ENCODE data around the gene FGF12. TPM values are rescaled to one million over a fixed set of nuclear protein-coding genes. Genes with fewer than 3 reads are reported as not detected.

The FGF12 gene
- total RNA-seq, 2 donors from 2014 or later, result not detected

DNA sequence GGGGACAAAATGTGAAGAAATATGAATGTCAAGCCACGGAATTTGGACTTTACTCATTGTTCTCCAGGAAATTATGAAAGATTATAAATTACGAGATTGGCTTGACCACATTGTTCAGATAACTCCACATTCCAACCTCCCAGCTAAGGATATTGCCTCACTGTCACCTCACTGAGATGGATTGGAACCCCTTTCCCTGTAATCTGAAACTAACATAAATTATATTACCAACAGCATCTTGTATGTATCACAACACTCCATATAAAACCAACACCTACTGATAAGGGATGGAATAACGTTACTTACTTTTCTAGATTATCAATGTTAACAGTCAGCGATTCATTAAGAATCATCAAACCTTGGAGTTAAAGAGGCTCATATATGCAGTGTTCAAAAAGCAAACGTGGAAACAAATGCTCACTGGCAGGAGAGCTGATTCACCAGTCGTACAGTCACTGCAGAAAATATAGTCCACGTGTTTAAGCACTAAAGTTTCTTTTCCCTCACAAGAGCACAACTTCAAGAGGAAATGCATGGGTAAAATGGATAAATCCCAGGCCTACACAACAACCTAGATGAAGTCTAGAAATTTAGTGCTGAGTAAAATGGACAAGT lies 451.5 kb downstream of the FGF12 start:
- Mint-ChIP-seq H3K4me1 (ENCODE audit: low read depth in 2 of 2) (no peaks in the 10 kb centered on the region), H3K27me3 (no peaks in the 10 kb centered on the region), H3K36me3 (no peaks in the 10 kb centered on the region), H3K27ac (no peak overlapping the region), H3K4me3 (no peak overlapping the region), H3K9me3 (peaks cover 10% of the 10 kb centered on the region)
- DNase-seq (ENCODE audit: low spot score) (no peak), ATAC-seq (no peak)

DNA sequence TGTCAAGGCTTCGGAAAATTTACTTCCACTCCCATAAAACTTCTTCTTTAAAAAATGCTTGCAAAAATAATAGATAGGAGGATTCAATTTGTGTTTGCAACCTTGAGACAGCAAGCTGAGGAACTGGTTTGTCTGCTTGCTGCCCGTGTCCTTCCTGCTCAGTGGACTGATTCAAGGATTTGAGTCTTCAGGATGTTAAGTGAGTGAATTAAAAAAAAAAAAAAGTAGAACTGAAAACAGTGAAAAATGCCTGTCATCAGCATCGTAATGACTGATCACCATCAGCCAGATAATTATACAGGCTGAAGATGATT lies 453.7 kb downstream of the FGF12 start:
- Mint-ChIP-seq H3K27me3 (no peaks in the 10 kb centered on the region), H3K36me3 (no peaks in the 10 kb centered on the region), H3K4me1 (ENCODE audit: low read depth in 2 of 2) (no peaks in the 10 kb centered on the region), H3K4me3 (no peak overlapping the region), H3K27ac (no peak overlapping the region), H3K9me3 (peaks cover 10% of the 10 kb centered on the region)
- ATAC-seq (no peak), DNase-seq (ENCODE audit: low spot score) (no peak)

DNA sequence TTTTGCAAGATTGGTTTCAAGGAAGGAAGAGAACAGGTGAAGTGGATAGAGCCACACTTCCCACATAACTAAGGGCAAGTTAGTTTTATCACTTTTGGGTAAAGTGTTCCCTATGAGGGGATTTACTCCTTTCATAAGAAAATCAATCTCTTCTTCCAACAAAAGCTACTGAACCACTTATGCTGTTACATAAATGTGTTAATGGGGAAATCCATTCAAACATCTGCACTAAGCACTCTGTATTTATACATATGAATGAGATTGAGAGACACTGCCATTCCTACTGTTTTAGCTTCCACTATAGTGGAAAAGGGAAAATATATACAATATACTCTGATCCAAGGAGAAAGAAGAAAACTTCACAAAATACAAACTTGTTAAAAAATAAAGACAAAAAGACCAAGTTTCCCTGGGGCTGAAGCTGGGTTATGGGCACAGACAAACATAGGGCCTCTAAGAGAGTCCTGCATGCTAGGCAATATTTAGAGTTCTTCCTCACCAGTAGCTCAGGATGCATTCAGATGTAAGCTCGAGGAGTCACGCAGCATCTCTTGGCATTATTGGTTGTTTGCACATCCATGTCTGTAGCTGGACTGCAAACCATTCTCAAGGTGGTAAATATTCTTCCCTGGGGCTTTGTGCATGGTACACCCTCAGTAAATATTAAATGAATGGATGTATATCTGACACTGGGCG lies 454.2 kb downstream of the FGF12 start:
- H3K27ac Mint-ChIP-seq, result no peak overlapping the region
- no peaks in the 10 kb centered on the region for H3K27me3 Mint-ChIP-seq
- DNase-seq (ENCODE audit: low spot score) (no peak), ATAC-seq (no peak)
- no peaks in the 10 kb centered on the region for H3K4me1 Mint-ChIP-seq (ENCODE audit: low read depth in 2 of 2)
- H3K4me3 Mint-ChIP-seq, result no peak overlapping the region
- peaks cover 13% of the 10 kb centered on the region for H3K9me3 Mint-ChIP-seq
- H3K36me3 Mint-ChIP-seq, result no peaks in the 10 kb centered on the region

DNA sequence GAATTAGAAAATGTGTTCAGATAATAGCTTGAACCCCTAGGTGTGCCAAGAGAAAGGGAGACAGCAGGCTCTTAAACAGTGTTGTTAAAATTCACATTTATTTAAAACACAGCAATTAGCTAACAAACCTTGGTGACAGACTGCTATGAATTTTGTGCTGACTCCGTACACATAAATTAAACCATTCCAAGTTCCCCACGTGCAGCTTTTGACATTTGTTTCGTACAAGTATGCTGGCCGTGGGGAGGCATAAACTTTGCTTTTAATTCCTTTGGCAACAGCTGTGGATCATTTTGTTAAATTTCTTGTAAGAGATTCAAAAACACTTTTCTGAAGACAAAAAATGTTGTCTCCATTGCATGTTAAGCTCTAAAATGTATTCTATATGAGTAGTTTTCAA lies 465.3 kb downstream of the FGF12 start:
- H3K4me3 Mint-ChIP-seq, result no peak overlapping the region
- ATAC-seq (no peak), DNase-seq (ENCODE audit: low spot score) (no peak)
- H3K27ac Mint-ChIP-seq, result no peak overlapping the region
- no peaks in the 10 kb centered on the region for H3K27me3 Mint-ChIP-seq
- no peaks in the 10 kb centered on the region for H3K4me1 Mint-ChIP-seq (ENCODE audit: low read depth in 2 of 2)
- H3K9me3 Mint-ChIP-seq, result peaks cover 12% of the 10 kb centered on the region
- no peaks in the 10 kb centered on the region for H3K36me3 Mint-ChIP-seq

DNA sequence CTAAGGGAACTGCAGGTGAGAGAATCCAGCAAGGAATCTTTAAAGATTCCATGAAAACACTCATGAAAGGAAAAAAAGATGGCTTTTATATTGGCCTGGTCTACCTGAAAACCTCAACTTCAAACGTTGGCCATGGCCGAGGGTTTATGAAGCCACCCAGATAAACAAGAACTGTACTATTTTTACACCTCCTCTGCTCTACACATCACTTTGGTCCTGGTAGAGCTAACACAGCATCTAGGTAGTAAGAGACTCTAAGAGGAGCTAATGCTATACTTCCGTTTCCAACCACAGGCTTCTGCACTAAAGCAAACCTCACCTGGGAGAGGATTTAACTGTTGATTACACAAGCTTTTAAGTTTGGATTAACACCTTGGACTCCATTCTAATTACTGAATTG lies 466.2 kb downstream of the FGF12 start:
- no peak for ATAC-seq

DNA sequence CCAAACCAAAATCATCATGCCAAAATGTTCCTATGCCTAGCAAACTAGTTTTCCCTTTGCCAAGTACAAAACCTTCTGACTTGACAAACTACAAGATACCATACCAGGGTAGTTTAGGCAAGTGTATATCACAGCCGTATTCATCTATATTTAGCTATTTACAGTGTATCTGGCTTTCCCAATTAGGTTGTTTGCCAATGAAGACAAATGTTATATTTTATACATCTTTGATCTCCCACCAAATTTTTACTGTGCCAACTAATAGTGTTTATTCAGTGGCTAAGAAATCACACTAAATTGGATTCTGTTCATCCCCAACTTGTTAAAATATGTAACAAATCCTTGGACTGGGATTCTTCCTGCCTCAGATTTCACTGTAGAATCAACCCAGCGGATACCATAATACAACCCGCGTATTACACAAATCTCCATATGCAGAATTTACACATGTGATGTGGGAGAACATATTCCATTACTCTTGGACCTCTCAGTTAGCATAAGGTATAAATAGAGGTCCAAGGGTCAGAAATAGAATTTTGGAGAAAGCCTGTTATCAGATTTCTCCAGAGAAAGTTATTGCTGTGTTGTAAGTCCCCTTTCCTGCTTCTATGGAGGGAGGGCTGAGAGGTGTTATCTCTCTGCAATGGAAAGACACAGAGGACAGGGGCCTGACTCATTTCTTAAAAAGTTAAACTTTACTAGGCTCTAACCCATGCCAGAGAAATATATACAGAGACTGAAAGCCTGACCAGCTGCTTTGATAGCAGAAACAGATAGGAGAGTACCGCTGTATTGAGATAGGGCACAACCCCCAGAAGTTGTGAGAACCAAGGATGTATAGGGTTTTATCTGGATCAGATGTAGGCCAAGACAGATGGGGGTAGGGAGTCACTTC lies 467.0 kb downstream of the FGF12 start:
- H3K4me1 Mint-ChIP-seq (ENCODE audit: low read depth in 2 of 2), result no peaks in the 10 kb centered on the region
- no peaks in the 10 kb centered on the region for H3K36me3 Mint-ChIP-seq
- no peaks in the 10 kb centered on the region for H3K27me3 Mint-ChIP-seq
- H3K9me3 Mint-ChIP-seq, result peaks cover 9% of the 10 kb centered on the region
- H3K4me3 Mint-ChIP-seq, result no peak overlapping the region
- ATAC-seq (no peak), DNase-seq (ENCODE audit: low spot score) (no peak)
- no peak overlapping the region for H3K27ac Mint-ChIP-seq

More for the DNA sequence above, 466.2 kb downstream of the FGF12 start:
- no peak for DNase-seq (ENCODE audit: low spot score)
- Mint-ChIP-seq H3K4me1 (ENCODE audit: low read depth in 2 of 2) (no peaks in the 10 kb centered on the region), H3K9me3 (peaks cover 9% of the 10 kb centered on the region), H3K4me3 (no peak overlapping the region), H3K36me3 (no peaks in the 10 kb centered on the region), H3K27me3 (no peaks in the 10 kb centered on the region), H3K27ac (no peak overlapping the region)

DNA sequence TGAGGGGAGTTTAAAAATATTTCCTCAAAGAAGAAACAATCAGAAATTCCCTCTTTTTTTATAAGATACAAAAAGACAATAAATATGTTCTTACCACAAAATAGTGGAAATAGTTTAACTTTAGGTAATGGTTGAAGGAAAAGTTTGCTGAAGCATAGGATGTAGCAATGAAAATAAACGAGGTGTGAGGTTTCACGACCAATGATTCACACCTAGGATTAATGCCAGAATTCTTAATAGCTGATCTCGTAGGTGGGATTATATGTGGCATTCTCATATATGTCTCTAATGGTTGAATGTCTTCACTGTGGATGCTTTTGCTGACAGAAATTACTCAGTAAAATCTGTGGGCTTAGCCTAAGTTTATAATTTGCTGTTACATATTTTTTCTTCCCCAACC lies 467.7 kb downstream of the FGF12 start:
- Mint-ChIP-seq H3K4me1 (ENCODE audit: low read depth in 2 of 2) (no peaks in the 10 kb centered on the region), H3K9me3 (peaks cover 9% of the 10 kb centered on the region), H3K27me3 (no peaks in the 10 kb centered on the region), H3K27ac (no peak overlapping the region), H3K36me3 (no peaks in the 10 kb centered on the region), H3K4me3 (no peak overlapping the region)
- ATAC-seq, result no peak
- no peak for DNase-seq (ENCODE audit: low spot score)

DNA sequence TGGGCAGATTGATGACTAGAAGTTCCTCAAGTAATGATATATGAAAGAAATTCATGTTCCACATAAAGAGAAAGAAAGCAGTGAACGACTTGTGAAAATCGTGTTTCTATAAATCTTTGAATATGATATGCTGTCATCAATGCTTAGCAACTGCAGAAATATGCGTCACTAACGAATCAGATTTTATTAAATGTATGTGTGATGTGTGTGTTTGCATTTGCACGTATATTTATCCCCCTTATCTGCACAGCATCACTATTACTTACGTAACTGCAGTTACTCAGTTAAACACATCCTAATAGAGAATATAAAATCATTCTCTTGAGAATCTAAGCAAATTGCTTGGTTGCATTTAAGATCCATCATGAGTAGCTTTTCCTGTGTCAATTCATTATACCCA lies 468.6 kb downstream of the FGF12 start:
- H3K27me3 Mint-ChIP-seq, result no peaks in the 10 kb centered on the region
- no peaks in the 10 kb centered on the region for H3K36me3 Mint-ChIP-seq
- H3K27ac Mint-ChIP-seq, result no peak overlapping the region
- no peak for DNase-seq (ENCODE audit: low spot score)
- no peak overlapping the region for H3K4me3 Mint-ChIP-seq
- ATAC-seq, result no peak
- H3K9me3 Mint-ChIP-seq, result peaks cover 9% of the 10 kb centered on the region
- H3K4me1 Mint-ChIP-seq (ENCODE audit: low read depth in 2 of 2), result no peaks in the 10 kb centered on the region

DNA sequence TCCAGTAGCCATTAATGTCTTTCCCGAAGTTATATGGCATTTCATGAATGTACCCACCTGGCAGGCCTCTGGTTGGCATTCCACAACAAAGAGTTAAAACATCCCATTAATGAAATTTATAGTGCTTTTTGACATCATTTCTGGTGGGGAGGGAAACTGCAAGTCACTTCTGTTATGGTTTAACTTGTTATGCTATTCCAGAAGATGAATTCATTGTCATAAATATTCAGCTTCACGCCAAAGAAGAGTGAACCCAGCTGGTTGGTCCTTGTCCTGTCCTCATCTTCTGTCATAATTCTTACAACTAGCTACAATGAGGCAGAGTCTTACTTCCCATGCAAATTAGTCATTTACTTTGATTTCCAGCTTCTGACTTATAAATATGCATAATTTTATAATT lies 471.5 kb downstream of the FGF12 start:
- H3K27me3 Mint-ChIP-seq, result no peaks in the 10 kb centered on the region
- H3K9me3 Mint-ChIP-seq, result peaks cover 9% of the 10 kb centered on the region
- H3K4me1 Mint-ChIP-seq (ENCODE audit: low read depth in 2 of 2), result no peaks in the 10 kb centered on the region
- no peak for ATAC-seq
- H3K36me3 Mint-ChIP-seq, result no peaks in the 10 kb centered on the region
- DNase-seq (ENCODE audit: low spot score), result no peak
- no peak overlapping the region for H3K27ac Mint-ChIP-seq
- no peak overlapping the region for H3K4me3 Mint-ChIP-seq

DNA sequence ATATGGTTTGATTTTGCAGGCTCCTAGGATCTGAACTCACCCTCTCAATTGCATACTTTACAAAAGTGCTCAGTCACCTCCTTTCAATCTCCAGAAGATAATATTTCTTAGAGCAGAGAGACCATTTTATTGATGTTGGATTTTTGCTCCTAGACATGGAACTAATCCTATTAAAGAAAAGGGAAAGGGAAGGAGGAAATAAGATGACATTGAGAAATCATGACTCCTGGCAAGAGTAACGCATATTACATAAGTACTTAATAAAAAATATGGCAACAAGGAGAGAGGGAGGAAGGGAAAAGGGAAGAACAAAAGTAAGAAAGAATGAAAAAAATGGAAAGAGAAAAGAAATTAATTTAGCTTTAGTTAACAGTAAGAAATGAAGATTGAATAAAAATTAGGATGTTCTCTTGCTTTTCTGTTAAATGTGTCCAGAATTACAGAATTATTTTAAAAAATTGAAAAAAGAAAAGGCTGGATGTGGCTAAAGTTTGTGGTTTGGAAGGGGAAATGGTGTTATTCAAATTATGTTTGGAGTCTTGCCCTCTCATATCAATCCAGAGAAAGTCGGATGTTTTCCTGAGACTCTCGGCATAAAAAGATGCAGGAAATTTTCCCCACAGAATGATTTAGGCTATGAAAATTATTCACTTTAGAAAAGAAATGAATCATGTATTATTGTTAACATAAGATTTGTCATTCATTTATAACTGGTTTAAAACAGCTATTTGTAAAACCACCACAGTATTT lies 474.0 kb downstream of the FGF12 start:
- no peak overlapping the region for H3K4me3 Mint-ChIP-seq
- DNase-seq (ENCODE audit: low spot score), result no peak
- ATAC-seq, result no peak
- peak overlapping the region in 1 of 2 donors; percentile 56 for H3K27ac Mint-ChIP-seq
- no peaks in the 10 kb centered on the region for H3K36me3 Mint-ChIP-seq
- no peaks in the 10 kb centered on the region for H3K4me1 Mint-ChIP-seq (ENCODE audit: low read depth in 2 of 2)
- H3K27me3 Mint-ChIP-seq, result no peaks in the 10 kb centered on the region
- peaks cover 3% of the 10 kb centered on the region for H3K9me3 Mint-ChIP-seq

DNA sequence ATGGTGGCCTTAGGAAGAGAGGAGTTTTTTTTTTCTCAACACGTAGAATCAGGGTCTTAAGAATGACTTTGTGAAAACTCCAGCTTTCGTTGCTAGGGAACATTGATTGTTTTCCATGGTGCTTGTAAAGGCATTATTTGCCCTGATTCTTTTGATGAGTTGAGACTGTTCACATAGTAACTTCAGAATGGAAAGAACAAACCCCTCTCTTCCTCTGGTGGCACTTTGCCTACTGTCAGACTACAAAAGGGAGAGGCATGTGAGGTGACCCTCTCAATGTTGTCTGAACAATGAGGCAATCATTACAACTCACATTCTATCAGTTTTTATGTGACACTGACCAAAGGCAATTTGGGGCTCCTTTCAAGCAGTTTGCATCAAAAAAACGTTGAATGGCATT lies 477.8 kb downstream of the FGF12 start:
- no peaks in the 10 kb centered on the region for H3K9me3 Mint-ChIP-seq
- no peaks in the 10 kb centered on the region for H3K36me3 Mint-ChIP-seq
- no peak overlapping the region for H3K27ac Mint-ChIP-seq
- DNase-seq (ENCODE audit: low spot score) (no peak), ATAC-seq (no peak)
- H3K4me1 Mint-ChIP-seq (ENCODE audit: low read depth in 2 of 2), result no peaks in the 10 kb centered on the region
- H3K4me3 Mint-ChIP-seq, result no peak overlapping the region
- no peaks in the 10 kb centered on the region for H3K27me3 Mint-ChIP-seq

DNA sequence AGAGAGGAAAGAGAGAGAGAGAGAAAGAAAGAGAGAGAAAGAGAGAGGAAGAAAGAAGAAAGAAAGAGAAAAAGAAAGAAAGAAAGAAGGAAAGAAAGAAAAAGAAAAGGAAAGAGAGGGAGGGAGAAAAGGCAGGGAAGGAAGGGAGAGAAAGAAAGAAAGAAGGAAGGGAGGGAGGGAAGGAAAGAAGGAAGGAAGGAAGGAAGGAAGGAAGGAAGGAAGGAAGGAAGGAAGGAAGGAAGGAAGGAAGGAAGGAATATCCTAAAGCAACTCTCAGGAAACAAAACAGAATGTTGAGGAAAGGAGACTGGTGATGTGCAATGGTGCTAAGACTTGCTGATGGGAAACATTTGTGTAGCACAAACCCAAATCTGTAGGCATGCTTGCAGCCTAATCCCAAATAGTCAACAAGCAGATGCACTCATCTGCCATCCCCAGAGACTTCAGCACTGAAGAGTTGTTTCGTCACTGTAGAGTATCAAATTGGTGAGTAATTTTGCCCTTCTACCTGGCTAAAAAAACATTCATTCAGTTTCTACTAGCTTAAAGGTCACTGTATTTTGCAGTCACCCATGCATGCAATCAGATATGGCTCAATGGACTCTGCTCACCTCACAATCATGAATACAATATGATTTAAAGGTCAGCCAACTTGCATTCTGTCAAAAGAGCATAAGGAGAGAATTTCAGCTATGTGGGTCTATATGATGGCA lies 480.3 kb downstream of the FGF12 start:
- no peaks in the 10 kb centered on the region for H3K27me3 Mint-ChIP-seq
- no peak for DNase-seq (ENCODE audit: low spot score)
- H3K36me3 Mint-ChIP-seq, result no peaks in the 10 kb centered on the region
- peaks cover under 1% of the 10 kb centered on the region for H3K9me3 Mint-ChIP-seq
- no peak overlapping the region for H3K4me3 Mint-ChIP-seq
- no peaks in the 10 kb centered on the region for H3K4me1 Mint-ChIP-seq (ENCODE audit: low read depth in 2 of 2)
- no peak overlapping the region for H3K27ac Mint-ChIP-seq
- ATAC-seq, result no peak

DNA sequence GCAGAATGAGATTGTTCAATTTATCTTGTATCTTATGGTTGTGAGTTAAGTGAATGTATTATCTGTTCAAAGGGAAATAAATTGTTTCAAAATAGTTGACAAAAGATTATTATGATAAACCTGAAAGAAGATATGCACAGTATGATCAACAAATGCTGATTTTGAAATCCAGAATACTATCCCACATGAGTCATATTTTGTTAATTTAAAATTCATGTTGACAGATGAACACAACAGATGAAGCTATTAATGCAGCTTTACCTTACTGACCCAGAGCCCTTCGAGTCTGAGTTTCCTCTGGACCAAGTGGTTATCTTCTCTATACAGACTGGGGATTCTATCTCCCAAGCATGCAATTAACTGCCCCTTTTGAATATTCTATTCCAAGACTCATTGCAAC lies 482.8 kb downstream of the FGF12 start:
- Mint-ChIP-seq H3K27ac (no peak overlapping the region), H3K4me1 (ENCODE audit: low read depth in 2 of 2) (no peaks in the 10 kb centered on the region), H3K27me3 (no peaks in the 10 kb centered on the region), H3K4me3 (no peak overlapping the region), H3K9me3 (peaks cover 3% of the 10 kb centered on the region), H3K36me3 (no peaks in the 10 kb centered on the region)
- ATAC-seq (no peak), DNase-seq (ENCODE audit: low spot score) (no peak)

Data from natural killer cell treated with Interleukin-12 subunit alpha and Interleukin-12 subunit beta and Interleukin-15 and Interleukin-18, amount 100 ng/mL, for 72 hours (primary cell).